ENCODE results near the gene ANO1.

DNA sequence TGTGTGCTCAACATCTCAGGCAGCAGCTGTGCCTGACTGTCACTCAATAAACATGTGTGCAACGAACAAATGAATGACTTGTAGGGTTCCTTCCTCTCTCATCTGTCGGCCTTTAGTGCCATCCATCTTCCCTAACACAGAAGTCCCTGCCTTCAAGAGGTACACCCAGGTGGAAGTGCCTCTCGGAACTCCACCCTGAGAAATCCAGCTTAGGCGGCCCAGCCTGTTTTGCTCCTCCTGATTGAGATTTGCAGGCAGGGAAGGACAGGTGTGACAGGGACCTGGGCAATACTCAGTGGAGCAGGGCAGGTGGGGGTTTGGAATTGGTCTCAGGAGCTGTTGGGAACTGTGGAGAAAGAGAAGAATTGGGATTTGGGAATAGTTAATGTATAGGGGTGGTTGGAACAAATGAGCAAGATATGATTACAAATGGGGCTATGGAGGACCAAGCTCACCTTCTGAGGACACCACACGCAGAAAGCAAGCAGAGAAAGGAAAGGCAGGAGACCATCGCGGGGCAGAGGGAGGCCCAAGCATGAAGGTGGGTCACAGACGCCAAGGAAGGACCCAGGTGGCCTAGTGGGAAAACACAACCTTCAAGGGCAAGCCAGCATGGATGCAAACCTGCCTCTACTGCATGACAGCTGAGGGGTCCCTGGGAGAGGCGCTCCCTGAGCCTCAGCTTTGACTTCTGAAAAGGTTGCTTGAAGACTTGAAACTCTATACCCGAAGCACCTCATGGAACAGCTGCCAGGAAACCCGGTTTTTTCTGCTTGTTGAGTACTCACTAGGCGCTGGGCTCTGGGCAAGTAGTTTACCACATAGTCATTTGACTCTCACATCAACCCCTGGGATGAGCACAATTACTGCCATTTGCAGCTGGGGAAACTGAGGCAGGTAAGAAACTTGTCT is 40.9 kb upstream of the ANO1 start:
- TF ChIP-seq, protein P1, sequence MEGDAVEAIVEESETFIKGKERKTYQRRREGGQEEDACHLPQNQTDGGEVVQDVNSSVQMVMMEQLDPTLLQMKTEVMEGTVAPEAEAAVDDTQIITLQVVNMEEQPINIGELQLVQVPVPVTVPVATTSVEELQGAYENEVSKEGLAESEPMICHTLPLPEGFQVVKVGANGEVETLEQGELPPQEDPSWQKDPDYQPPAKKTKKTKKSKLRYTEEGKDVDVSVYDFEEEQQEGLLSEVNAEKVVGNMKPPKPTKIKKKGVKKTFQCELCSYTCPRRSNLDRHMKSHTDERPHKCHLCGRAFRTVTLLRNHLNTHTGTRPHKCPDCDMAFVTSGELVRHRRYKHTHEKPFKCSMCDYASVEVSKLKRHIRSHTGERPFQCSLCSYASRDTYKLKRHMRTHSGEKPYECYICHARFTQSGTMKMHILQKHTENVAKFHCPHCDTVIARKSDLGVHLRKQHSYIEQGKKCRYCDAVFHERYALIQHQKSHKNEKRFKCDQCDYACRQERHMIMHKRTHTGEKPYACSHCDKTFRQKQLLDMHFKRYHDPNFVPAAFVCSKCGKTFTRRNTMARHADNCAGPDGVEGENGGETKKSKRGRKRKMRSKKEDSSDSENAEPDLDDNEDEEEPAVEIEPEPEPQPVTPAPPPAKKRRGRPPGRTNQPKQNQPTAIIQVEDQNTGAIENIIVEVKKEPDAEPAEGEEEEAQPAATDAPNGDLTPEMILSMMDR (IDR thresholded peaks at IDR 0.05; ENCODE audit: low read depth, low read length, poor library complexity, severe bottlenecking) = no peak
- no peak for TF ChIP-seq EZH2phosphoT487 (IDR thresholded peaks at IDR 0.05; ENCODE audit: borderline replicate concordance, low read length)
